Measurements from ENCODE around the gene CADM3. TPM values are rescaled to one million over a fixed set of nuclear protein-coding genes. Genes with fewer than 3 reads are reported as not detected.

The CADM3 gene
- total RNA-seq, 1 experiment from 2014 or later = 0.28 TPM

DNA sequence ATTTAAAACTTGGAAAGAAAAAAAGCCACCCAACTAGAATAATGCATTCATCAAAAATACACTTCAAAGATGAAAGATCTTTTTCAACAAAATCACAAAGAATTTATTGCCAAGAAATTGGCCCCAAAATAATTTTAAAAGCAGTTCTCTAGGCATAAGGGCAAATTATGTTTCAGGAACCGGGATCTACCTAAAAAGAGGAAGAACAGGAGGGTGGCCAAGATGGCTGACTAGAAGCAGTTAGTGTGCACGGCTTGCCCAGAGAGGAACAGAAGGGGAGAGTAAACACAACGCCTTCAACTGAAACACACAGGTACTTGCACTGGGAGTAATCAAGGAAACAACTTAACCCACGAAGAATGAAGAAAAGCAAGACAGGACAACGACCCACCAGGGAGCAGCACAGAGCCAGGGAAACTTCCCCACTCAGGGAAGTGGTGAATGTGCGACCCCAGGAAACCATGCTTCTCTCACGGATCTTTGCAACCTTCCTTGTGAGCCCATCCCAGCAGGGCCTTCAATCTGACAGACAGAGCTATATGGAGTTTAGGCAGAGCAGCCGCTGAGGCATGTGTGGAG is 79.3 kb downstream of the CADM3 start:
- Histone ChIP-seq H3K27ac (ENCODE audit: low read length) (no peak overlapping the region), H3K36me3 (ENCODE audit: control insufficient read depth, insufficient read depth, low read length) (no peaks in the 10 kb centered on the region), H3K9me3 (ENCODE audit: control insufficient read depth, insufficient read depth, low read depth, low read length) (no peaks in the 10 kb centered on the region), H3K4me3 (ENCODE audit: low read depth in 2 of 2, low read length in 2 of 2) (no peak overlapping the region), H3K27me3 (ENCODE audit: control insufficient read depth, insufficient read depth, low read length) (no peaks in the 10 kb centered on the region), H3K4me1 (ENCODE audit: control insufficient read depth, insufficient read depth, low read length) (no peaks in the 10 kb centered on the region)
- POLR2A ChIA-PET = no interaction called here
- intact Hi-C loops (cut with micrococcal nuclease; ENCODE audit: unreplicated experiment) = no loop called here
- CTCF ChIA-PET = no interaction called here
- in situ Hi-C loops (cut with HindIII; ENCODE audit: low pct_unique_long_range_greater_than_20kb, low sequenced_read_pairs) = no loop called here
- TF ChIP-seq POLR2AphosphoS5 (IDR thresholded peaks at IDR 0.05; ENCODE audit: low read depth, low read length) = no peak
- TF ChIP-seq, protein P1, sequence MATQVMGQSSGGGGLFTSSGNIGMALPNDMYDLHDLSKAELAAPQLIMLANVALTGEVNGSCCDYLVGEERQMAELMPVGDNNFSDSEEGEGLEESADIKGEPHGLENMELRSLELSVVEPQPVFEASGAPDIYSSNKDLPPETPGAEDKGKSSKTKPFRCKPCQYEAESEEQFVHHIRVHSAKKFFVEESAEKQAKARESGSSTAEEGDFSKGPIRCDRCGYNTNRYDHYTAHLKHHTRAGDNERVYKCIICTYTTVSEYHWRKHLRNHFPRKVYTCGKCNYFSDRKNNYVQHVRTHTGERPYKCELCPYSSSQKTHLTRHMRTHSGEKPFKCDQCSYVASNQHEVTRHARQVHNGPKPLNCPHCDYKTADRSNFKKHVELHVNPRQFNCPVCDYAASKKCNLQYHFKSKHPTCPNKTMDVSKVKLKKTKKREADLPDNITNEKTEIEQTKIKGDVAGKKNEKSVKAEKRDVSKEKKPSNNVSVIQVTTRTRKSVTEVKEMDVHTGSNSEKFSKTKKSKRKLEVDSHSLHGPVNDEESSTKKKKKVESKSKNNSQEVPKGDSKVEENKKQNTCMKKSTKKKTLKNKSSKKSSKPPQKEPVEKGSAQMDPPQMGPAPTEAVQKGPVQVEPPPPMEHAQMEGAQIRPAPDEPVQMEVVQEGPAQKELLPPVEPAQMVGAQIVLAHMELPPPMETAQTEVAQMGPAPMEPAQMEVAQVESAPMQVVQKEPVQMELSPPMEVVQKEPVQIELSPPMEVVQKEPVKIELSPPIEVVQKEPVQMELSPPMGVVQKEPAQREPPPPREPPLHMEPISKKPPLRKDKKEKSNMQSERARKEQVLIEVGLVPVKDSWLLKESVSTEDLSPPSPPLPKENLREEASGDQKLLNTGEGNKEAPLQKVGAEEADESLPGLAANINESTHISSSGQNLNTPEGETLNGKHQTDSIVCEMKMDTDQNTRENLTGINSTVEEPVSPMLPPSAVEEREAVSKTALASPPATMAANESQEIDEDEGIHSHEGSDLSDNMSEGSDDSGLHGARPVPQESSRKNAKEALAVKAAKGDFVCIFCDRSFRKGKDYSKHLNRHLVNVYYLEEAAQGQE (IDR thresholded peaks at IDR 0.05; ENCODE audit: insufficient read depth in 1 of 2, low read depth in 2 of 2, low read length in 1 of 2) = no peak
- TF ChIP-seq CTCF (IDR thresholded peaks at IDR 0.05) = no peak
- TF ChIP-seq TCF7L2 (IDR thresholded peaks at IDR 0.05; ENCODE audit: low read depth, low read length) = no peak
- no peak for TF ChIP-seq SIN3A (IDR thresholded peaks at IDR 0.05; ENCODE audit: borderline replicate concordance, insufficient read depth, low read depth, low read length)
- no TSS peak for BruUV-seq (replicated peaks)
- DNase-seq (ENCODE audit: low read depth, low spot score) (no peak), ATAC-seq (no peak)

Other genes with a start within 250 kb of the CADM3 start
- gene PYHIN1, start 240.1 kb upstream of the CADM3 start, total RNA-seq (2021; ENCODE audit: unreplicated experiment) = not detected
- 0.36 TPM for gene IFI16, start 161.7 kb upstream of the CADM3 start, total RNA-seq (2021; ENCODE audit: unreplicated experiment)
- gene AIM2, start 94.8 kb upstream of the CADM3 start, total RNA-seq (2021; ENCODE audit: unreplicated experiment) = not detected
- not detected for gene ACKR1, start 33.3 kb downstream of the CADM3 start, total RNA-seq (2021; ENCODE audit: unreplicated experiment)
- gene FCER1A, start 130.7 kb downstream of the CADM3 start, total RNA-seq (2021; ENCODE audit: unreplicated experiment) = not detected